Mammary epithelial cell (primary cell): Measurements from ENCODE around the gene FARS2.

Source experiments
- CTCF ChIP-seq, 2 donors: IDR thresholded peaks in 1 of 2; conservative IDR thresholded peaks in 1 of 2; 2 replicates each; pipeline ENCODE4 v1.5.1; 2011 to 2012; ENCODE audit warnings: inconsistent platforms in 2 of 2, low read length in 2 of 2, mild to moderate bottlenecking in 2 of 2, control low read depth in 1 of 2, low read depth in 1 of 2; ENCODE audit not compliant: insufficient read depth in 1 of 2; ENCODE audit errors: extremely low read depth in 1 of 2
- EZH2 ChIP-seq: IDR thresholded peaks from 2 replicates; pipeline ENCODE4 v1.6.1; 2012; ENCODE audit warnings: low read length, inconsistent platforms, borderline replicate concordance

- TF ChIP-seq CTCF (conservative IDR thresholded peaks at IDR 0.05 in 1 of 2, IDR thresholded peaks at IDR 0.05 in 1 of 2; ENCODE audit: extremely low read depth in 1 of 2, insufficient read depth in 1 of 2, low read depth in 1 of 2, low read length in 2 of 2) (no peak), EZH2 (no peak)
Measured at GRCh38 chr6:5662797-5663196, 401.5 kb downstream of the FARS2 start.
